ENCODE measurements around the gene ADAM10. TPM values are rescaled to one million over a fixed set of nuclear protein-coding genes. Genes with fewer than 3 reads are reported as not detected.

The ADAM10 gene
- total RNA-seq, 1 donor from 2014 or later: 44.6 TPM

- peaks cover 1 to 15% of the 10 kb centered on the region in 2 donors for H3K4me1 ChIP-seq
- H3K36me3 ChIP-seq: no peaks in the 10 kb centered on the region
- H3K27me3 ChIP-seq: no peaks in the 10 kb centered on the region
- H3K9me3 ChIP-seq: no peaks in the 10 kb centered on the region
- no peak for TF ChIP-seq CTCF (IDR thresholded peaks at IDR 0.05)
- intact Hi-C loops (cut with DNase I): no loop called here
- H3K4me3 ChIP-seq: no peak overlapping the region
- H3K27ac ChIP-seq: no peak overlapping the region
- DNase-seq (ENCODE audit: low spot score in 2 of 2): no peak
These were observed 12.2 kb downstream of the ADAM10 start for GRCh38 chr15:58737298-58737697.

GRCh38 chr15:58736018-58736643 lies 13.4 kb downstream of the ADAM10 start:
- no peak overlapping the region for H3K27ac ChIP-seq
- DNase-seq (ENCODE audit: low spot score in 2 of 2): no peak
- no peak for TF ChIP-seq CTCF (IDR thresholded peaks at IDR 0.05)
- no peak overlapping the region for H3K4me3 ChIP-seq
- no peaks in the 10 kb centered on the region for H3K36me3 ChIP-seq
- intact Hi-C loops (cut with DNase I): no loop called here
- H3K4me1 ChIP-seq: peaks cover 7 to 16% of the 10 kb centered on the region in 2 donors
- H3K27me3 ChIP-seq: no peaks in the 10 kb centered on the region
- no peaks in the 10 kb centered on the region for H3K9me3 ChIP-seq

- Histone ChIP-seq H3K36me3 (no peaks in the 10 kb centered on the region), H3K27me3 (no peaks in the 10 kb centered on the region), H3K9me3 (no peaks in the 10 kb centered on the region), H3K4me1 (peaks cover 7 to 12% of the 10 kb centered on the region in 2 donors), H3K4me3 (no peak overlapping the region), H3K27ac (no peak overlapping the region)
- TF ChIP-seq CTCF (IDR thresholded peaks at IDR 0.05): no peak
- no peak for DNase-seq (ENCODE audit: low spot score in 2 of 2)
- intact Hi-C loops (cut with DNase I): no loop called here
These were observed 14.6 kb downstream of the ADAM10 start for GRCh38 chr15:58734859-58735258.

GRCh38 chr15:58732625-58733363 lies 16.7 kb downstream of the ADAM10 start:
- no peak for DNase-seq (ENCODE audit: low spot score in 2 of 2)
- peaks cover 5 to 7% of the 10 kb centered on the region in 2 donors for H3K4me1 ChIP-seq
- H3K27ac ChIP-seq: peak overlapping the region; percentile 6 to 31
- H3K36me3 ChIP-seq: no peaks in the 10 kb centered on the region
- intact Hi-C loops (cut with DNase I): no loop called here
- H3K27me3 ChIP-seq: no peaks in the 10 kb centered on the region
- no peak for TF ChIP-seq CTCF (IDR thresholded peaks at IDR 0.05)
- no peaks in the 10 kb centered on the region for H3K9me3 ChIP-seq
- H3K4me3 ChIP-seq: no peak overlapping the region

- Histone ChIP-seq H3K27me3 (no peaks in the 10 kb centered on the region), H3K4me1 (peaks cover 5 to 7% of the 10 kb centered on the region in 2 donors), H3K27ac (peak overlapping the region; percentile 15 to 31), H3K36me3 (no peaks in the 10 kb centered on the region), H3K9me3 (no peaks in the 10 kb centered on the region), H3K4me3 (no peak overlapping the region)
- intact Hi-C loops (cut with DNase I): no loop called here
- DNase-seq (ENCODE audit: low spot score in 2 of 2): no peak
- no peak for TF ChIP-seq CTCF (IDR thresholded peaks at IDR 0.05)
These were observed 17.6 kb downstream of the ADAM10 start for GRCh38 chr15:58731756-58732535.
